GM19397 (cell line): Measurements from ENCODE around the gene TSPAN6.

Experiments
- ATAC-seq: cut with Tn5 transposase; IDR thresholded peaks from one replicate; pipeline ENCODE4 v1.9.1; 2021; ENCODE audit warnings: mild to moderate bottlenecking, moderate library complexity; ENCODE audit not compliant: unreplicated experiment

TSPAN6 gene

DNA sequence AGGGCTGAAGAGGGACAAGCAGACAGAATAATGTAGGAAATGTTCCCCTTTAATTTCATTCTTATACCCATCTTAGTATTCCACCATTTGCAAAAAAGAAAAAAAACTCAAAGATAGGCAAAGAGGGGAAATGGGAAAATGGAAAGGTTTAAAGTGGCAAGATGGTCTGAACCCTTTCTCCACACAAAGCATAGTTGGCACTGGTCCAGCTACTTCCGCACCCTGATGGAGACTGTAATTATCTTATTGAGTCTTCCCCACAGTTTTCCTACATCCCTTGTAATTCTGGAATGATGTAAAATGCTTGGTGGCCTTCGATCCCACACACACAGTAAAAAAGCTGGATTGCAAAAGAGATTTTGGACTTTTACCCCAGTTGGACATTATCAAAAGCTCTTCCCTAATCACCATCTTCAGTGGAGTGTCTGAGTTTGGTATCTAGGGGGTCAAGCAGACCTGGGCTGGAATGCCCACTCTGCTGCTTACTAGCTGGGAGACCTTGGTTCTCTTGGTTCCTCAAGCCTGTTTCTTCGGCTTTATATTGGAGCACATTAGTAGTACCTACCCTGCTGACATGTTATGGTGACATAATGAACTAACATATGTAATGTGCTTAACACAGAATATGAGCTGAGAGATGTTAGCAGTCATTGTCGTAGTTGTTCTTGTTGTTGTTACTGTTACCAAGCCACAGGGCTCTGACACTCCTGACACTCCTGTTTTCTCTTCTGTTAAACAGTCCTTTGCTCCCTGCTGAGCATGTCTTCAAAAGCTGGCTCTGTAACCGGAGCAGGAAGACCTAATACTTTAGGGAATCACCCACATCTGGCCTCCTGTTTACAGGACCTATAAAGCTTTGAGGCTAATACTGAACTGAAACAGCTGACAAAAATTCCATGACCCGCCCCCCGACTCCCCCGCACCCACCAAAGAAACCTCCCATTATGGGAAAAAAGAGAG, 12.1 kb upstream of the TSPAN6 start:
- ATAC-seq: no peak

DNA sequence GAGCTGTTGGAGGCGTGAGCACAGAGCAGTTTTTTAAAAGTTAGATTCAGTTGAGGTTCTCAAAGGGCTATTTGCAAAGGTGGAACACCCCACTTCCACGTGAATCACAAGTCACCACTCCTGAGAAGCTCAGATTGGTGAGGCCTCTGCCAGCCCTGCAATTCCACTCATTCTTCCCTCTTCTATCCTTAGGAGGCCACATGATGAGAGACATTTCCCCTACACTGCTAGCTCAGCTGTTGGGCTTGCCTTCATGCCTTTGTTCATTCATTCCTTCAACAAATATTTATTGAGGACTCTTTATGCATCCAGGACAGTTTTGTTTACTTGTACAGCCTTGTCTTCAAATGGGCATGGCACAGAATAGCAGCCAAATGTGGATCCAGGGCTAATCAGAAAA, 11.1 kb upstream of the TSPAN6 start:
- no peak for ATAC-seq

DNA sequence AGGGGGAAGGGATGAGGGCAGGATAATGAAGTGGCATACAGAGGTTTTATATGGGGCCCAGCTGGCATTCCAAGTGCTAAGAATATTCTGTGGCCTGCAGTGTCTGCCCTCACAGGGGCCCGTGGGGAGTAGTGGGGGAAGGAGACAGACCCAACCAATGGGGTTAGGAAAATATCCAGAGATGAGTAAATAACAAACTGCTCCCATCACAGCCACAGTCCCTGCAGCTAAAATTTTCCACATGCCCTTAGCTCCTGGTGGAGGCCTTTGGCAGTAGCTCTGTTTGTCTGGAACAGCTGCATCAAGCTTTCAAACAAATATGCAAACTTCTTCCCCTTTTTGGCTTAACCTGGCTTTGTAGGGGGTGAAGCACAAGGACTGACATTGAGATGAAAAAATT, 10.5 kb upstream of the TSPAN6 start:
- no peak for ATAC-seq

DNA sequence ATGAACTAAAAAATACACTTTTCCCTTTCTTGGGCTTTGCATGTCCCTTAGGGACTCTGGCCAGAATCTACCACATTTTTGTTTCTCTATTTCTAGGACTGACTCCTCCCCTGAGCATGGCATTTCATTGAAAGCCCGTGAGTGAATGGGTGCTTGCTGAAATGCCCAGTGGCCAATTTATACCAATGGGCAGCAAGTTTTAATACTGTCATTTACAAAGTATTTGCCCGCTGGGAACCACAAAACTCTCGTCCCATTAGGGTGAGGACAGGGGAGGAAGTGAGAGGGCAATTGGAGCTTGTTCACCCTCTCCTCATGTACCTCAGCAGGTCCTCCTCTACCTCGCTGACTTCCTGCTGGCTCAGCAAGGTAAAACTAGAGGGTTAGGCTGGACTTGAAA, 8.5 kb upstream of the TSPAN6 start:
- ATAC-seq: no peak

DNA sequence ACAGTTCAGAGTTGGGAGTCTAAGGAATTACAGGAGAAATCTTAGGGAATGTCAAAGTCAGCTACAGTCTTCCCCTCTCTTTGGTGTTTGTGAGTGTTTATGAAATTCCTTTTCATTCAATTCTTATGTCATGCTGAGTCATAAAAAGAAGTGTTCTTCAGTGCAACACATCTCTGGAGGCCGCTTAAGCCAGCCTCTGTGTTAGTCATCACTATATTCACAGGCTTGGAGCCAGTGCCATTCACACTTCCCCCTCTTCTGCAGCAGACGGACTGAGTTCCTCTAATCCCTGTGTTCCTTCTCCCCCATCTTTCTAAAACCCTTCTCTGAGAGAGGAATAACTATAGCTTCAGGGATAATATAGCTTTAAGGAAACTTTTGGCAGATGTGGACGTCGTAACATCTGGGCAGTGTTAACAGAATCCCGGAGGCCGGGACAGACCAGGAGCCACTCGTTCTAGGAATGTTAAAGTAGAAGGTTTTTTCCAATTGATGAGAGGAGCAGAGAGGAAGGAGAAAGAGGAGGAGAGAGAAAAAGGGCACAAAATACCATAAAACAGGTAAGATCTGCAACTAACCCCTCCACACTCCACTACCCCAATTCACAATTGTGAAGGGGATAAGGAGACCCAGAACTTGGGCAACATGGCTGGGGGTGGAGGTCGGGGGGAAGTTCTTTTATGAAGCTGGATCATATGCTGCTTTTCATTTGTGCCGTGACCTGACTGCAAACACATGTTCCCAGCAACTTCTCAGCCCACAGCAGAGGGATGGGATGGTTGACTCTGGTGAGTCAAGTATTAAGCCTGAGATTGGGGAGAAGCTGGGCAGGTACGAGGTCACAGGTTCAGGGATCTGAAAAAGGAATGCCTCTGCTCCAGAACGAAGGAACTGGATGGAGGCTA, 7.6 kb upstream of the TSPAN6 start, which contains the start of gene SRPX2:
Gene SRPX2 (plus strand): TSS at position 244 of the 905 bp plus-strand sequence. CDS start 2,124 bp downstream, outside the sequence.
- no peak for ATAC-seq

DNA sequence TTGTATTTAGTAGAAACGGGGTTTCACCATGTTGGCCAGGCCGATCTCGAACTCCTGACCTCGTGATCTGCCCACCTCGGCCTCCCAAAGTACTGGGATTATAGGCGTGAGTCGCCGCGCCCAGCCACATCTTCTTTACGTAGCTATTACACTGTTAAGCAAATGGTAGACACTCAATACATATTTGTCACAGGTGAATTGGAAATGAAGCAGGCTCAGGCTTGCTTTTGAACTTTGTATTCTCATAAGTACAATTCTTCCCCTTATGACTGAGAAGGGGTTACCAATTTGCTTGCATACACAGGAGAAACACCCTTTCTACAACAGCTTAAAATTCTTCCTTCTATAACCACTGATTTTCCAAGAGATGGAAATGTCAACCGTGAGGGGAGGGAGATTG, 6.6 kb upstream of the TSPAN6 start:
- no peak for ATAC-seq

DNA sequence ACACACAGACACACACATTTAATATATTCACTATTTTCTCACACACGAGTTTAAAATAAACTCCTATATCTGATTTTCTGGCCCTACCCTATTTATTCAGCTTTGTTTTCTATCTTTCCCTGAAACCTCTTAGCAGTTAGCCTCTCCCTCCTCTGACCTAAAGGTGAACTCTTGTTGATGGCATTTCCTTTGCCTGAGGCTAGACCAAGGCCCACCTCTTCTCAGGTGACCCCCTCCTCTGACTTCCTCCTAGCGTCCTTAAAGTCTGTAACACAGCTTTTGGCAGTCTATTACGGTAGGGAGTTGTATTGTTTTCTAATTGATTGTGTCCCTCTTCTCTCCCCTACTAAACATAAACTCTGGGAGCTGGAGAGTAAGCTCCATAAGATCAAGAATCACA, 5.7 kb upstream of the TSPAN6 start:
- ATAC-seq: no peak

DNA sequence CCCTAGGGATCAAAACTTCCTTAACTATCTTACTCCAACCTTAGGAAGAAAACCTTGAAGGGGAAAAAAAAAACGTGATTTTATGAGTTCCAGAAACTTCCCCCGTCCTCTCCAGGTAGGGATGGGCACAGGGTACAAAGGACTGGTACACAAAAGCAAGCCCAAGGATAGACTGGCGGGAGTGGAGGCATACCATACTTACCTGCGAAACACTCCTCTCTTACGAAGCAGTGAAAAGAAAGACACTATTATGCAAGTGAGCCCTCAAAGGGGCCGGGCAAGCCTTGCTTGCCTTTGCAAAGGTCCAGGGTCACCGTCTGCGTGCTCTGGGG, 651 bp downstream of the TSPAN6 start:
- no peak for ATAC-seq

DNA sequence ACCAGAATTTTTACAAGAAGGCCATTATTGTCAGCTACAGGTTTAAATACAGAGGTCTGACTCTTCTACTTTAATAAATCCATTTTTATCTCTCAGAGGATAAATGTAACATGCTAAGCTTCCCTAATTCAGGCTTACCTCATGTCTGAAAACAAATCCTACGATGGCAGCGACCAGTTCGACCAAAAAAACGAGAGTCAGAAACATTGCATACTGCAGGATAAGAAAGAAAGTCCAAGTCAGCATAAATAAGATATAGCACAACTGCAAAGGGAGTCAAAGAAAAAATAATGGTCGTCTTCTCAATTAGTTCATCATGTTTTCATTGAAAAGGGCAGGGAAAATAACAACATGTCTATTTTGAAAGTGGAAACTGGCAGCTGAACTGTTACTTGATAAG, 1.6 kb downstream of the TSPAN6 start:
- ATAC-seq: no peak

DNA sequence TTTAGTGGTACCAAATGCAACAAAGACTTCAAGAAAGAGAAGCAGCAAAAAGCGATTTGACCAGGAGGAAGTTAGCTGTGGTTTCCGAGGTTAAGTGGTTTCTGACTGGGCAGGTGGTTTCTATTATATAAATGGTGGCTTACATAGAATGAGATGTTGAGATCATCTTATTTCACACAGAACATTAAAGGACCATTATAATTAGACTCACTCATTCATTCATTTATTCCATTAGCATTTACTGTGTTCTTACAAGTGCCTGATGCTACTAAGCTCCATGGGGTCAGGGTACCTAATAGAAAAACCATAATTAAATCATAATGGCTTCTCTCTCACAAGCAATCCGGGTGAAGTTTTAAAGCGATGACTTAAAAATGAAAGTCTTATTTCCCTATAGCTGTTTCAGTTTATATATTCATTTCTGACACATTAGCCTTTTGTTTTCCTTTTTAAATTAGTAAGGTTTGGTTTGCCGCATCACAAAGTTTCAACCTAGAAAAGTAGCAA, 10.6 kb downstream of the TSPAN6 start:
- peak; percentile 97 for ATAC-seq

DNA sequence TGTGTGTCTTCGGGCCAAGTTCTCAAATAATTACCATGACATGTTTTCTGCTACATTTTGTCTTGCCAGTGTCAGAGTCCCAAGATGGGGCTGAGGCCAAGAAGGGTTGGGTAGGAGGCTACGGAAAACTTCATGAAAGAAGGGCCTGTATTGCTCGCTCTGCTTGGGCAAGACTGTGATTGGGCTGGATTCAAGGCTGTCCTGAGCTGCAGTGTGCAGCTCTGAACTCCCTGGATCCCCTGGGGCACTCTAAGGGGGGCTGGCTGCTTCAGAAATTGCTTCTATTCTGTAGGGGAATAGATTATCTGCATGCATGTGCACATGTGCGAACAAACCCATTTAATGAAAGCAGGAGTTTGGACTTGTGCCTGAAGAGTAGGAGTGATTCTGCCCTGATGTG, 13.6 kb downstream of the TSPAN6 start:
- ATAC-seq: no peak

DNA sequence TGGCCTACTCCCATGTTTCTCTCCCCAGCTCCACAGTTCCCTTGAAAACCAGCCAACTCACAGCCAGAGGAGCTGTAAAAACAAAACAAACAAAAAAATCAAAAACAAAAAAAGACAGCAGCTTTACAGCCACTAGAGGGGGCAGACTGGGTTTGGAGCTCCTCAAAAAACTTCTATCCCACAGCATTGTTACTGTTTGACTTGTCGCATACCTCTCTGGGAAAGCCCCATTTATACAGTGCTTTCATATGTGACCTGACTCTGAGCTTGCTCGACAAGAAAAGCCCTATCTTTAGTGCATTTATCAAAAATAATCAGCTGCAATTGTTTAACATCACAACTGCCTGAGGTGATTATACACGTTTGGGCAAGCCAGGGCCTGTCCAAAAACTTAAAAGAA, 21.6 kb downstream of the TSPAN6 start:
- ATAC-seq: peak; percentile 99

DNA sequence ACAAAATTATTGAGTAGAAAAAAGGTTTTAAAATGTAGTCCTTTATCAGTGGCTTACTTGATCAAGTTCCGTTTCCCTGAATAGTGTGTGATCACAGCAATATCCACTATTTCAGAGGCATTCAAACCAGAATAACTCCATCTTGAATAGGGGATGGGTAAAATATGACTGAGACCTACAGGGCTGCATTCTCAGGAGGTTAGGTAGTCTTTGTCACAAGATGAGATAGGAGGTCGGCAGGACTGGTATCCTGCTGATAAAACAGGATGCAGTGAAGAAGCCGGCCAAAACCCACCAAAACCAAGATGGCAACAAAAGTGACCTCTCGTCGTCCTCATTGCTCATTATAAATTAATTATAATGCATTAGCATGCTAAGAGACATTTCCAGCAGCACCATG, 24.7 kb downstream of the TSPAN6 start:
- no peak for ATAC-seq

DNA sequence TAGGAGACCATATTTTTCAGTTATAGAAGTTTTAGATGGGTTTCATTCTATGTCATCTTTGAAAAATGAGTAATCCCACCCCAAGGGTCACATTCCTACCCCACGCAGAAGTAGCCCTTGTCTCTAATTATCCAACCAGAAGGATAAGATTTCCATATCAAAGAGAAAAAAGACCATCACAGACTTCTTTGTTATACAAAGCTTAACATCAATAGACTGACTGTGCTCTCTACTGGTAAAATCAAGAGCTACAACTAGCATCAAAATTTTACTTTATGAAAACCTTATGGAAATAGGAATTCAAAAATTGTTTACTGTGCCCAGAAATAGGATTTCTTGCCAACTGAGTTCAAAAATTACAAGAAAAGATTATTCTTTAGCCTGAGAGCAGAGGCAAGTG, 27.0 kb downstream of the TSPAN6 start:
- ATAC-seq: no peak

DNA sequence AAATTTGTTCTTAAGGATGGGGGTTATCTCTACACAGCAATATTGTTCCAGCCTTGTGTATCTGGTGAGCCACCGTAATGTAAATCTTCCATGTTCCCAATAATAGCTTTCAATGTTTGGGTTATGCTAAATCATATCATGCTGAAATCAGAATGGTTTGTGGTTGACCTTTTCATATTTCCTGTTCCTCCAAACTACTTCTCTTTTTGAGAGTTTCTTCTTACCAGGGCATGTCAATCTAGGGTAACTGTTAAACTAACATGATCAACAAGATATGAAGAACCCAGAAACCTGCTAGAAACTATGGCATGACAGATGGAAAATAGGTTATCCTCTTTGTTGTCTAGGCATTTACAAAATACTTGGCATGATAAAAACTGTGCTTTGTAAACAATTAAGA, 29.9 kb downstream of the TSPAN6 start:
- ATAC-seq: no peak

DNA sequence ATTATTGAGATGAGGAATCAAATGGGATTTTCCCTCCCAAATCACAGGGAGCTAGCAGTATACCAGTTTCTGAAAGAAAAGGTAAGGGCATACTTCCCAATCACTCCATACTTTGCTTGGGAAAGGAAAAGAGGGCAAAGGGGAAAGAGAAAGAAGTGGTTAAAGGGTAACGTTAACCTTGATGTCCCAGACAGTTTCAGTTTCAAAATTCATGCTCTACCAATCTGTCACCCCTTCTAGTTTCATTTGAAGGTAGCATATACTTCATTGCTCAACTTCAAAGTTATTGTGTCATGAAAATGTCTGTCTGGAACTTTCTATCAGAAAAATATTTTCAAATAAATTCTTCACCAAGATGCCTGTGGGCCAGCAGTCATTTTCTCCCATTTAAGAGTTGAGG, 35.8 kb downstream of the TSPAN6 start:
- peak; percentile 55 for ATAC-seq

DNA sequence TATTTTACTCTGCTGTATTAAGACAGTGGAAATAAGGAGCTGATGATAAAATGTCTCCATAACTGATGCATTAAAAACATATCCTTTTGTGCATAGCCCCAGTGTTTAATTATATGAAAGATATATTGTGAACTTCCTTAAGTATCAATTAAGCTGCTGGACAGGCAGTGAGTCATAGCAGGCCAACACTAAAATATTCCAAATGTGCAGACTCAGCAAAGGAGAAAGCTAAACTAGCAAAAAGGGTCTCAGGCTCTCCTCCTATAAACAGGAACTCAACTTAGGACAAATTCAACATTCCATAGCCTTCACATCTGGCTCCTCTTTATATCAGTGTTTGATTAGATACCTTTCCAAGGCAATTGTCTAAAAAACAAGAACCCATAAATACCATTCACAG, 36.3 kb downstream of the TSPAN6 start:
- ATAC-seq: no peak

DNA sequence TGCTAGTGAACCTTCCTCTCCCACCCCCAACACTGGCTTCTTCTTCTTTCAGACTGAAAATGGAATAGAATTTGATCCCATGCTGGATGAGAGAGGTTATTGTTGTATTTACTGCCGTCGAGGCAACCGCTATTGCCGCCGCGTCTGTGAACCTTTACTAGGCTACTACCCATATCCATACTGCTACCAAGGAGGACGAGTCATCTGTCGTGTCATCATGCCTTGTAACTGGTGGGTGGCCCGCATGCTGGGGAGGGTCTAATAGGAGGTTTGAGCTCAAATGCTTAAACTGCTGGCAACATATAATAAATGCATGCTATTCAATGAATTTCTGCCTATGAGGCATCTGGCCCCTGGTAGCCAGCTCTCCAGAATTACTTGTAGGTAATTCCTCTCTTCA, 37.1 kb downstream of the TSPAN6 start:
- no peak for ATAC-seq

DNA sequence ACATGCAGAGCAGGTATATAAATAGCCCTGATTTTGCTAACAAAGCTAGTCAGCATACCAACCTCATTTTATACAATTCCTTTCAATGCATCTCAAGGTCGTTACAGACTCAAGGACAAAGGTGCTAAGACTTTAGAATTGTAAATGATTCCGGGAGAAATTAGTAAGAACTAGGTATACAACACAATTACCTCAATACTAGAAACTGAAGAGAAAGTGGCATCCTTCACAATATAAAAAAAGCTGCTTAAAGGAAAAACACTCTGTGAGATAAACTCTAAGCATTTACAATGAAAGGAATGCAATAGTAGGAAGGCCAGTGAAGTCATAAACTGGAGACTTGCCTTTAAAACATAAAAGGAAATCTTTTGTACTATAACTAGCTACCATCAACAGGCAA, 40.0 kb downstream of the TSPAN6 start:
- ATAC-seq: no peak

DNA sequence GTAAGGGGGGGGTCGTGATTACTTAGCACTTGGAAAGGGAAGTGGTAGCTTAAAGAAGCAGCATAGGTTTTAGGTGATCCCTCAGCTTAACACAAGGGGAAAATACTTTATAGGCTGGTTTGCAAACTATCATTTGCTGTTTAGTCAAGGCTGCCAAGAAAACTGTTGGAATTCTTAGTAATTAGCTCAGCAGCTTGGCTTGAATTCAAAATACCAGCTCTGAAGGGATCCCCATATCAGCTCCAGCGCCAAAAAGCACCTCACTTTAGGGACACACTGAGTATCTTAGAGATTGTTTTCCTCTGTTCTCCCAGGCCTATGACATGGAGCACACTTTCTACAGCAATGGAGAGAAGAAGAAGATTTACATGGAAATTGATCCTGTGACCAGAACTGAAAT, 43.0 kb downstream of the TSPAN6 start:
- no peak for ATAC-seq

DNA sequence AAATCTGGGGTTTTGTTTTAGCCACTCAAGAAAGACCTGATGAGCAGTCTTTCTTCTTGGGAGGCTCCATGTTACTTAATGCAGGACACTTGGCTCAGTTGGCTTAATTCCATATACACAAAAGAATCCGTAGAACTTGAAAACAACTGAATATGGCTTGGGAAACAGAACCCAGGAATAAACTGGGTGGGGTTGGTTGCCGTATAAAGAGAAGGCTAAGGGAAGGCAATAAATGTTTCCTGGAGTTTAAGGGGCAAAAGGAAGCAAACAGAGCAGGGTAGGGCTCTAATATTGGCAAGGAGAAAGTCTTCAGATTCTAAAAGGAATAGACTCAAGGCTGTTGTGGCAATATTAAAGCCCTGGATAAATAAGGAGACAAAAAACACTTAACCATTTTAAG, 43.5 kb downstream of the TSPAN6 start:
- ATAC-seq: no peak
